ENCODE data around the gene ZNF668. TPM values are rescaled to one million over a fixed set of nuclear protein-coding genes. Genes with fewer than 3 reads are reported as not detected.

ZNF668 gene
- total and polyA plus RNA-seq, 3 experiments from 2014 or later = 8.7 to 20.5 (median 15.9) TPM

DNA sequence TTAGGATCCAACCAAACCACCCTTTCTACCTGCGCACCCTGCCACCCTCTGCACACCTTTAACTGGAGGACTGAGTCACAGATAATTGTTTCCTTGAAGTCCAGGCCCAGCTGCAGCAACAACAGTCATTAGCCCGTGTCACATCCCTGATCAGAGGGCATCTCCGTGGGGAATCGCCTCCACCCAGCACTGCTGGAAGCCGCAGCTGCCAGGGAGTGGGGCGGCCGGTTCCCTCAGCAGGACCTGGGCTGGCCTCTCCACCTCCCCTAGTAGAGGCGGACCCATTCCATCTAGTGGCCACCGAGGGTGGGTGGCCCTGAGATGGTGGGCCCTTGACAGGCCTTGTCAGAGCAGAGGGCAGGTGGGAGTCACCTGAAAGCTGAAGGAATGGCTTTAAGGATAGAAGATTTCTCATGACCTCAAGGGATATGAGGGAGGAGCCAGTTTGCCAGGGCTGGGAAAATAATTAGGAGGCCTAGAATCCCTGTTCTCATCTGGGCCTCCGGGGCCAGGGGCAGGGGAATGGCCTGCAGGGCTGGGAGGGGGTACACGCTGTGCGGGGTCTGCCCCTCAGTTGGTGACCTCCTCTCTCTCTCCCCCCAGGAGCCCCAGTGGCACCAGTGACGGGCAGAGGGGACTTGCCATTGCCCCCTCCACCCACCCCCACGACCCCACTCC, 8.5 kb upstream of the ZNF668 start:
- CTCF ChIA-PET = no interaction called here

GRCh38 chr16:31081428-31082351, 7.7 kb upstream of the ZNF668 start:
- H3K36me3 Mint-ChIP-seq = peaks cover 0 to 80% (median 4%) of the 10 kb centered on the region in 3 donors
- POLR2A ChIA-PET = no interaction called here
- H3K4me1 Mint-ChIP-seq = peaks cover 8 to 42% (median 12%) of the 10 kb centered on the region in 3 donors

More for the DNA sequence above, 8.5 kb upstream of the ZNF668 start:
- Histone ChIP-seq H3K4me1 (ENCODE audit: insufficient read depth, low read length) (no peaks in the 10 kb centered on the region), H3K27ac (ENCODE audit: low read depth, low read length) (no peak overlapping the region), H3K4me3 (ENCODE audit: low read length) (no peak overlapping the region), H3K9me3 (ENCODE audit: low read length) (no peaks in the 10 kb centered on the region), H3K27me3 (ENCODE audit: insufficient read depth, low read length, poor library complexity, severe bottlenecking) (no peaks in the 10 kb centered on the region), H3K36me3 (ENCODE audit: insufficient read depth, low read length) (peaks cover 19% of the 10 kb centered on the region)
- H3K4me1 Mint-ChIP-seq = peaks cover 8 to 42% (median 12%) of the 10 kb centered on the region in 3 donors
- POLR2A ChIA-PET = no interaction called here
- no peaks in the 10 kb centered on the region for H3K27me3 Mint-ChIP-seq
- H3K9me3 Mint-ChIP-seq = no peaks in the 10 kb centered on the region
- H3K4me3 Mint-ChIP-seq = peak overlapping the region in 1 of 7 donors; percentile 2
- peaks cover 0 to 78% (median 4%) of the 10 kb centered on the region in 3 donors for H3K36me3 Mint-ChIP-seq
- peak overlapping the region in 4 of 8 donors; percentile 32 to 75 (median 66) for H3K27ac Mint-ChIP-seq
- peak in 1 of 5 donors; percentile 29 for DNase-seq

DNA sequence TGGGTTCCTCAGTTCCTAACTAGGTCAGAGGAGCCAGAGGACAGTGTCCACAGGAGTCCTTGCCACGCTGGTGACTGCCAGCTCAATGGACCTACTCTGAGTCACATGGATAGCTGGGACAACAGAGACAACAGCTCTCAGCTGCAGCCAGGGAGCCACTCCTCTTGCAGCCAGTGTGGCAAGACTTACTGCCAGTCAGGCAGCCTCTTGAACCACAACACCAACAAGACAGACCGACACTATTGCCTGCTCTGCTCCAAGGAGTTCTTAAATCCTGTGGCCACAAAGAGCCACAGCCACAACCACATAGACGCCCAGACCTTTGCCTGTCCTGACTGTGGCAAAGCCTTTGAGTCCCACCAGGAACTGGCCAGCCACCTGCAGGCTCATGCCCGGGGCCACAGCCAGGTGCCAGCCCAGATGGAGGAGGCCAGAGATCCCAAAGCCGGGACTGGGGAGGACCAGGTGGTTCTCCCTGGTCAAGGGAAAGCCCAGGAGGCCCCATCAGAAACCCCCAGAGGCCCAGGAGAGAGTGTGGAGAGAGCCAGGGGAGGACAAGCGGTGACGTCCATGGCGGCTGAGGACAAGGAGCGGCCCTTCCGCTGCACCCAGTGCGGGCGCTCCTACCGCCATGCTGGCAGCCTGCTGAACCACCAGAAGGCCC, 6.8 kb upstream of the ZNF668 start:
- no peaks in the 10 kb centered on the region for H3K27me3 ChIP-seq (ENCODE audit: insufficient read depth, low read length, poor library complexity, severe bottlenecking)
- Mint-ChIP-seq H3K27ac (peak overlapping the region in 1 of 8 donors; percentile 54), H3K36me3 (peaks cover 0 to 85% (median 2%) of the 10 kb centered on the region in 3 donors), H3K4me3 (no peak overlapping the region), H3K4me1 (peaks cover 12 to 47% (median 13%) of the 10 kb centered on the region in 3 donors), H3K9me3 (no peaks in the 10 kb centered on the region), H3K27me3 (no peaks in the 10 kb centered on the region)
- ChIA-PET POLR2A (no interaction called here), CTCF (no interaction called here)
- peaks cover 27% of the 10 kb centered on the region for H3K36me3 ChIP-seq (ENCODE audit: insufficient read depth, low read length)
- H3K4me3 ChIP-seq (ENCODE audit: low read length) = no peak overlapping the region
- H3K9me3 ChIP-seq (ENCODE audit: low read length) = no peaks in the 10 kb centered on the region
- DNase-seq = no peak
- H3K4me1 ChIP-seq (ENCODE audit: insufficient read depth, low read length) = no peaks in the 10 kb centered on the region
- no peak overlapping the region for H3K27ac ChIP-seq (ENCODE audit: low read depth, low read length)

More at GRCh38 chr16:31081428-31082351, 7.7 kb upstream of the ZNF668 start:
- Mint-ChIP-seq H3K27me3 (no peaks in the 10 kb centered on the region), H3K4me3 (no peak overlapping the region), H3K9me3 (no peaks in the 10 kb centered on the region), H3K27ac (peak overlapping the region in 5 of 8 donors; percentile 32 to 89 (median 75))
- Histone ChIP-seq H3K9me3 (ENCODE audit: low read length) (no peaks in the 10 kb centered on the region), H3K4me3 (ENCODE audit: low read length) (no peak overlapping the region), H3K27me3 (ENCODE audit: insufficient read depth, low read length, poor library complexity, severe bottlenecking) (no peaks in the 10 kb centered on the region), H3K36me3 (ENCODE audit: insufficient read depth, low read length) (peaks cover 27% of the 10 kb centered on the region), H3K4me1 (ENCODE audit: insufficient read depth, low read length) (no peaks in the 10 kb centered on the region), H3K27ac (ENCODE audit: low read depth, low read length) (no peak overlapping the region)
- CTCF ChIA-PET = no interaction called here
- no peak for DNase-seq

DNA sequence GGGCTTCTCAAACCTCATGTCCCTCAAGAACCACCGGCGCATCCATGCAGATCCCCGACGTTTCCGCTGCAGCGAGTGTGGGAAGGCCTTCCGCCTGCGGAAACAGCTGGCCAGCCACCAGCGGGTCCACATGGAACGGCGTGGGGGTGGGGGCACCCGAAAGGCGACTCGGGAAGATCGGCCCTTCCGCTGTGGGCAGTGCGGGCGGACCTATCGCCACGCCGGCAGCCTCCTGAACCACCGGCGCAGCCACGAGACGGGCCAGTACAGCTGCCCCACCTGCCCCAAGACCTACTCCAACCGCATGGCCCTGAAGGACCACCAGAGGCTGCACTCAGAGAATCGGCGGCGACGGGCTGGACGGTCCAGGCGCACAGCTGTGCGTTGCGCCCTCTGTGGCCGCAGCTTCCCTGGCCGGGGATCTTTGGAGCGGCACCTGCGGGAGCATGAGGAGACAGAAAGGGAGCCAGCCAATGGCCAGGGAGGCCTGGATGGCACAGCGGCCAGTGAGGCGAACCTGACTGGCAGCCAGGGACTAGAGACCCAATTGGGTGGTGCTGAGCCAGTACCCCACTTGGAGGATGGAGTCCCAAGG, 6.1 kb upstream of the ZNF668 start:
- Mint-ChIP-seq H3K4me3 (no peak overlapping the region), H3K9me3 (no peaks in the 10 kb centered on the region), H3K36me3 (peaks cover 0 to 78% (median 2%) of the 10 kb centered on the region in 3 donors), H3K4me1 (peaks cover 15 to 48% (median 19%) of the 10 kb centered on the region in 3 donors), H3K27ac (peak overlapping the region in 1 of 8 donors; percentile 45), H3K27me3 (no peaks in the 10 kb centered on the region)
- peaks cover 5% of the 10 kb centered on the region for H3K4me1 ChIP-seq (ENCODE audit: insufficient read depth, low read length)
- H3K27me3 ChIP-seq (ENCODE audit: insufficient read depth, low read length, poor library complexity, severe bottlenecking) = no peaks in the 10 kb centered on the region
- CTCF ChIA-PET = no interaction called here
- H3K4me3 ChIP-seq (ENCODE audit: low read length) = no peak overlapping the region
- H3K27ac ChIP-seq (ENCODE audit: low read depth, low read length) = no peak overlapping the region
- POLR2A ChIA-PET = no interaction called here
- peaks cover 27% of the 10 kb centered on the region for H3K36me3 ChIP-seq (ENCODE audit: insufficient read depth, low read length)
- H3K9me3 ChIP-seq (ENCODE audit: low read length) = no peaks in the 10 kb centered on the region
- peak in 1 of 5 donors; percentile 48 for DNase-seq

GRCh38 chr16:31079342-31079944, 5.4 kb upstream of the ZNF668 start:
- Mint-ChIP-seq H3K27me3 (peaks cover 0 to 3% of the 10 kb centered on the region in 2 donors), H3K36me3 (peaks cover 0 to 84% (median 2%) of the 10 kb centered on the region in 3 donors), H3K9me3 (no peaks in the 10 kb centered on the region), H3K27ac (peak overlapping the region in 2 of 8 donors; percentile 24 to 50), H3K4me3 (peak overlapping the region in 1 of 7 donors; percentile 73), H3K4me1 (peaks cover 22 to 55% (median 26%) of the 10 kb centered on the region in 3 donors)
- Histone ChIP-seq H3K36me3 (ENCODE audit: insufficient read depth, low read length) (peaks cover 27% of the 10 kb centered on the region), H3K27me3 (ENCODE audit: insufficient read depth, low read length, poor library complexity, severe bottlenecking) (no peaks in the 10 kb centered on the region), H3K4me3 (ENCODE audit: low read length) (no peak overlapping the region), H3K27ac (ENCODE audit: low read depth, low read length) (no peak overlapping the region), H3K4me1 (ENCODE audit: insufficient read depth, low read length) (peaks cover 10% of the 10 kb centered on the region), H3K9me3 (ENCODE audit: low read length) (no peaks in the 10 kb centered on the region)
- POLR2A ChIA-PET = no interaction called here
- CTCF ChIA-PET = no interaction called here
- DNase-seq = no peak

DNA sequence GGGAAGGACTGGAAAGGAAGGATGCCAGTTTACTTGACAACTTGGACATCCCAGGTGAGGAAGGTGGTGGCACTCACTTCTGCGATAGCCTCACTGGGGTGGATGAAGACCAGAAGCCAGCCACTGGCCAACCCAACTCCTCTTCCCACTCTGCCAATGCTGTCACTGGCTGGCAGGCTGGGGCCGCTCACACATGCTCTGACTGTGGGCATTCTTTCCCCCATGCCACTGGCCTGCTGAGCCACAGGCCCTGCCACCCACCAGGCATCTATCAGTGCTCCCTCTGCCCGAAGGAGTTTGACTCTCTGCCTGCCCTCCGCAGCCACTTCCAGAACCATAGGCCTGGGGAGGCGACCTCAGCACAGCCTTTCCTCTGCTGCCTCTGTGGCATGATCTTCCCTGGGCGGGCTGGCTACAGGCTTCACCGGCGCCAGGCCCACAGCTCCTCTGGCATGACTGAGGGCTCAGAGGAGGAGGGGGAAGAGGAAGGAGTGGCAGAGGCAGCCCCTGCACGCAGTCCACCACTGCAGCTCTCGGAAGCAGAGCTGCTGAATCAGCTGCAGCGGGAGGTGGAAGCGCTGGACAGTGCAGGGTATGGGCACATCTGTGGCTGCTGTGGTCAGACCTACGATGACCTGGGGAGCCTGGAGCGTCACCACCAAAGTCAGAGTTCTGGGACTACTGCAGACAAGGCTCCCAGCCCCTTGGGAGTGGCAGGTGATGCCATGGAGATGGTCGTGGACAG, 4.7 kb upstream of the ZNF668 start:
- H3K4me1 Mint-ChIP-seq = peaks cover 24 to 56% (median 27%) of the 10 kb centered on the region in 3 donors
- Histone ChIP-seq H3K36me3 (ENCODE audit: insufficient read depth, low read length) (peaks cover 27% of the 10 kb centered on the region), H3K27me3 (ENCODE audit: insufficient read depth, low read length, poor library complexity, severe bottlenecking) (no peaks in the 10 kb centered on the region), H3K9me3 (ENCODE audit: low read length) (no peaks in the 10 kb centered on the region), H3K4me1 (ENCODE audit: insufficient read depth, low read length) (peaks cover 10% of the 10 kb centered on the region), H3K27ac (ENCODE audit: low read depth, low read length) (no peak overlapping the region), H3K4me3 (ENCODE audit: low read length) (no peak overlapping the region)
- DNase-seq = no peak
- no peak overlapping the region for H3K27ac Mint-ChIP-seq
- peaks cover 0 to 84% (median 2%) of the 10 kb centered on the region in 3 donors for H3K36me3 Mint-ChIP-seq
- H3K9me3 Mint-ChIP-seq = no peaks in the 10 kb centered on the region
- H3K4me3 Mint-ChIP-seq = peak overlapping the region in 1 of 7 donors; percentile 9
- ChIA-PET POLR2A (no interaction called here), CTCF (no interaction called here)
- peaks cover 0 to 3% of the 10 kb centered on the region in 2 donors for H3K27me3 Mint-ChIP-seq

Measured in CD8-positive, alpha-beta memory T cell (primary cell).